ENCODE data around the gene LARP4B. TPM values are rescaled to one million over a fixed set of nuclear protein-coding genes. Genes with fewer than 3 reads are reported as not detected.

LARP4B gene
- total RNA-seq, 1 donor from 2014 or later = 31.1 TPM

DNA sequence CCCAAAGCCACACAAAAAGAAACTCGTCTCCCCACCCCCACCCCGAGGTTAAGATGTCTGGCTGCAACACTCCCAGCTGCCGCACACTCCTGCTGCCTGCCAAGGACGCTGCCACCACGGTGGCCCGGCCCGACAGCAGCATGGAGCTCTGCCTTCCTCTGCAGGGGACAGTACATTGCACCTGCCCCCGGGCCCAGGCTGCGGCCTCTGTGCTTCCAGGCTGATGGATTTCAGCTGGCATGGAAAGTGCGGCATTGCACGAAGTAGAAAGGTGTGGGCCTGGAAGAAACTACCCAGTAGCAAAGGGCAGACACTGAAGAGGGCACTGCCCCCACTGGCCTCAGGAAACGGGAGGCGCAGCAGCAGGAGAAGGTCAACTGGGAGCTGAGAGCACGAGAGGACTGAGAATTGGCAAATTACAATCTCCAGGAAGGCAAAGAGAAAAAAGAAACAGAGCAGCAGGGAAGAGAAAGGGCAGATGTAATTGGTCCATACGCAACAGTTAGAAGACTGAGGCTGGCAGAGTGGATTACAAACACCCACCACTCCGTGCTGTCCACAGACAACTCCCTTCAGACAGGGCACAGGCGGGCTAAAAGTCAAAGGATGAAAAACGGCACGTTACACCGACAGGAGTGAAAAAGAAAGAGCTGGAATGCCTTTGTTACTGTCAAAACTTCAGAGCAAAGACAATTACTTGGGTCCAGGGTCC, 124.9 kb downstream of the LARP4B start:
- H3K36me3 ChIP-seq (ENCODE audit: control insufficient read depth, insufficient read depth, low read length) = peaks cover 10% of the 10 kb centered on the region
- TF ChIP-seq, protein P1, sequence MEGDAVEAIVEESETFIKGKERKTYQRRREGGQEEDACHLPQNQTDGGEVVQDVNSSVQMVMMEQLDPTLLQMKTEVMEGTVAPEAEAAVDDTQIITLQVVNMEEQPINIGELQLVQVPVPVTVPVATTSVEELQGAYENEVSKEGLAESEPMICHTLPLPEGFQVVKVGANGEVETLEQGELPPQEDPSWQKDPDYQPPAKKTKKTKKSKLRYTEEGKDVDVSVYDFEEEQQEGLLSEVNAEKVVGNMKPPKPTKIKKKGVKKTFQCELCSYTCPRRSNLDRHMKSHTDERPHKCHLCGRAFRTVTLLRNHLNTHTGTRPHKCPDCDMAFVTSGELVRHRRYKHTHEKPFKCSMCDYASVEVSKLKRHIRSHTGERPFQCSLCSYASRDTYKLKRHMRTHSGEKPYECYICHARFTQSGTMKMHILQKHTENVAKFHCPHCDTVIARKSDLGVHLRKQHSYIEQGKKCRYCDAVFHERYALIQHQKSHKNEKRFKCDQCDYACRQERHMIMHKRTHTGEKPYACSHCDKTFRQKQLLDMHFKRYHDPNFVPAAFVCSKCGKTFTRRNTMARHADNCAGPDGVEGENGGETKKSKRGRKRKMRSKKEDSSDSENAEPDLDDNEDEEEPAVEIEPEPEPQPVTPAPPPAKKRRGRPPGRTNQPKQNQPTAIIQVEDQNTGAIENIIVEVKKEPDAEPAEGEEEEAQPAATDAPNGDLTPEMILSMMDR (IDR thresholded peaks at IDR 0.05; ENCODE audit: insufficient read depth, low read length, severe bottlenecking) = no peak

DNA sequence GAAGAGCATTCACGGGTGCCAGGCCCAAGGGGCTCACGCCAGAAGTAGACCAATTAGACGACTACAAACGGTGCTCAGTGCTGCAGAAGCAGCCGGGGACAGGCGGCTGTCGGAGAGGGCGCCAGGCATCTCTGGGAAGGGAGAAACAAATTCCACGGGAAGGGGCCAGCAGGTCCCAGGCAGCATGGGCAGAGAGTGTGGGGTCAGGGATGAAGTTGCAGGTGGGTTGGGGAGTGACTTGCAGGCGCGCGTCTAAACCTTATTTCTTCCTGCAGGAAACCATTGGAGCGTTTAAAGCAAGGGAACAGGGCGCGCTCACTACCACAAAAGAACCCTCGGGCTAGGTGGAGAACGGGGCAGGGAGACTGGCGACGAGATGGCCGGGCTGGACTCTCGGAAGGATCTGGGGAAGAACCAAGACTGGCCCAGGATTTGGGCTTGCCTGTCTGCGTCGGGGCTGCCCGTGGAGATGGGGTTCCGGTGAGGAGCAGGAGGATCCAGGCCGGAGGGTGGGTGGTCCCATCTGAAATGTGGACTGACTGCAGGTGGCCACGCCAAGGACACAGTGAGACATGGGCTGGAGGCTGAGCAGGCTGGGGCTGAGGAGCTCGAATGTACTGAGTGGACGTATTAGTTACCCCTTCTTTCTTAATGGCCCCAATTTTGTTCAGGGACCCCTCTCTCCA, 125.7 kb downstream of the LARP4B start:
- FAIRE-seq = no peak
- H3K36me3 ChIP-seq (ENCODE audit: control insufficient read depth, insufficient read depth, low read length) = peaks cover 10% of the 10 kb centered on the region
- TF ChIP-seq, protein P1 (IDR thresholded peaks at IDR 0.05; ENCODE audit: insufficient read depth, low read length, severe bottlenecking) = no peak
- no peak overlapping the region for H3K4me3 ChIP-seq (ENCODE audit: low read depth, low read length)
- DNase-seq (ENCODE audit: low read depth) = no peak
- no peaks in the 10 kb centered on the region for H3K27me3 ChIP-seq (ENCODE audit: control insufficient read depth, insufficient read depth, low read length)

More for the DNA sequence above, 124.9 kb downstream of the LARP4B start:
- FAIRE-seq (no peak), DNase-seq (ENCODE audit: low read depth) (no peak)
- Histone ChIP-seq H3K4me3 (ENCODE audit: low read depth, low read length) (no peak overlapping the region), H3K27me3 (ENCODE audit: control insufficient read depth, insufficient read depth, low read length) (no peaks in the 10 kb centered on the region)

DNA sequence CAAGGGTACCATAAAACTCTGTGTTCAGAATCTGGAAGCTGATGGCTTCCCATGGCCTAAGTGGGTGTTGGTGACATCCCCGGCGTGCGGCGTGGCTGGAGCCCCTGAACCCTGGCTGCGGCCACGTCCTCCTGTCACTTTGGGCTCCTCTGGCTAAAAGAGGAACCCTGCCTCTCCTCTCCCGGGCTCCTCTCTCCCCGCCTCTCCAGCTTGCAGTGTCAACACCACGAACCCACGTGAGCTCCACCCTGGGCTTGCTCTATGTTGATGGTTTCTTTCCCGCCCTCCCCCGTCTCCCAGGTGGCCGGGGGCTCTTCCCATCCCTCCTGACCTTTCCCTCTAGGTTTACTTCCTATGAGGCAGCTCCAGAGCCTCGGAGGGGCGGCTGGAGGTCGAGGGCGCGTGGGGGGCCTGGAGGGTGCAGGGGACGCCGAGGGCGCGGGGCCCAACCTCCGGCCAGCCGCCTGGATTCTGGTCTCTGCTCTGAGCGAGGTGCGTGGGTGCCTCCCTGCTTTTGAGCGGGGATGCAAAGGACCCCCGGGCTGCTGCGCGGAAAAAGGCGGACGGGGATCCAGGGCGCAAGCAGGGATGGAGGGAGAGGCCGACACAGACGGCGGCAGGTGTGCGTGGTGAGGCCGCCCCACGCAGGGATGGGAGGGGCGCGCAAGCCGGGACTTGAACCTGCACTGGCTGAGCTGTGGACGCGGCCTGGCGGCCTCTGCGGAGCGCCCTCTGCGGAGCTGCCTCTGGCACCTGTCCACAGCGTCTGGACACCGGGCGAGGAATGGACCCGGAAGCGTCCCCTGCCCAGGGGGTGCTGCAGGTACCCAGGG, 126.5 kb downstream of the LARP4B start:
- DNase-seq (ENCODE audit: low read depth) (no peak), FAIRE-seq (no peak)
- TF ChIP-seq, protein P1 (IDR thresholded peaks at IDR 0.05; ENCODE audit: insufficient read depth, low read length, severe bottlenecking) = no peak
- Histone ChIP-seq H3K4me3 (ENCODE audit: low read depth, low read length) (no peak overlapping the region), H3K36me3 (ENCODE audit: control insufficient read depth, insufficient read depth, low read length) (peaks cover 7% of the 10 kb centered on the region), H3K27me3 (ENCODE audit: control insufficient read depth, insufficient read depth, low read length) (no peaks in the 10 kb centered on the region)

DNA sequence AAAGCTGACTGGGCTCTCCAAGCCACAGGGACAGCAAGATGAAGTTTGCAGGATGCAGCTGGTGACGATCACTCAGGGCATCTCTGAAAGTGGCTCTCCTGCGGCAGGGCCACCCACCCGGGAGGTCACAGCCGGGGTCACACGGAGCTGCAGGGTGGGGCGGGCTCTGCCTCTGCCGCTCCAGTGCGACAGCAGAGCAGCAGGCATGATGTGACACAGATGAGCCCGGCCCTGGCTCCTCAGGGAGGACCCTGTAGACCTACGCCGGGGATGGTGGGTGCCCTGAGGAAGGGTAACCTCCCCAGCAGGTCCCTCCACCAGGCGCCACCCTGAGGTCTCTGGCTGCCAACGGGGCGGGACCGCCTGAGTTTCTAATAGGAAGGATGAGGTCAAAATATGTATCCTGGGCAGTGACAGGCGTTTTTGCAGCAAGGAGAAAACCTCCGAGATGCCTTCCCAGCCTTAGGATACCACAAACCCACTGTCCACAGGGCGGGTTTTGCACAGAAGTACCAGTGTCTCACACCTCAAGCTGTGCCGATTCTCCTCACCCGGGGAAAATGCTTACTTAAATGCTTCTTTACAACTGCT, 127.2 kb downstream of the LARP4B start:
- no peak overlapping the region for H3K4me3 ChIP-seq (ENCODE audit: low read depth, low read length)
- FAIRE-seq = no peak
- peaks cover 7% of the 10 kb centered on the region for H3K36me3 ChIP-seq (ENCODE audit: control insufficient read depth, insufficient read depth, low read length)
- no peak for DNase-seq (ENCODE audit: low read depth)
- no peaks in the 10 kb centered on the region for H3K27me3 ChIP-seq (ENCODE audit: control insufficient read depth, insufficient read depth, low read length)
- TF ChIP-seq, protein P1 (IDR thresholded peaks at IDR 0.05; ENCODE audit: insufficient read depth, low read length, severe bottlenecking) = no peak

DNA sequence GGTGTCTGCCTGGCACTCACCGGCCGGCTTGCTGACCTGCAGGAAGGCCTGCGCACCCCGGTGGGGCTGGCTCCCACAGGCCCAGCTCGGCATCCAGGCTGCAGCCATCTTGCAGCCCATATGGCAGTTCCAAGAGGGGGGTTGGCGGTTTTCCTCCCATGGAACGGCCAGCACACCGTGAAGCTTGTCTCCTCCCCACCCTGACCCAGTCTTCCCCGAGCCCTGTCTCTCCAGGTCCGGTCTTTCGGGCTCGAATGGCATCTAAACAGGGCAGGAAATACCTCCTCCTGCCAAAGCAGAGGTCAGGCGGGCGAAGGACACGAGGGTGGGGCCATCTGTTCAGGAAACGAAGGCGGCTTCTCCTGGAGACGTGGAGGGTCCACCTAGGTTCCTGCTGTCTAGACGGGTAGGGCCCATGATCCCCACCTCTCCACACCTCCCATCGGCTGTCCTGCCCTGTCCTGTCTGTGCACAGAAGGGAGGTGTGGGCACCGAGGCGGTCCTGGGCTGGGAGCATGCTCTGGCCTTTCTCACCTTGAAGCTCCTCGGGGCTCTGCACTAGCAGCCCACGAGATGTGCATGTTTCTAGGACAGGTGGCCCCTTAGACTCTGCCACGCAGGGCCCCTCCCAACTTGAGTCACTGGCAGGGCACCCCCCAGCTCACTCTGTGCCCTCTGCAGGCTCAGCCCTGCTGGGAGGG, 128.3 kb downstream of the LARP4B start:
- no peaks in the 10 kb centered on the region for H3K27me3 ChIP-seq (ENCODE audit: control insufficient read depth, insufficient read depth, low read length)
- TF ChIP-seq, protein P1 (IDR thresholded peaks at IDR 0.05; ENCODE audit: insufficient read depth, low read length, severe bottlenecking) = no peak
- peaks cover 5% of the 10 kb centered on the region for H3K36me3 ChIP-seq (ENCODE audit: control insufficient read depth, insufficient read depth, low read length)
- FAIRE-seq (no peak), DNase-seq (ENCODE audit: low read depth) (no peak)
- no peak overlapping the region for H3K4me3 ChIP-seq (ENCODE audit: low read depth, low read length)
